ENCODE data around the gene IL17D.

- TF ChIP-seq EP300 (IDR thresholded peaks at IDR 0.05) (no peak), CTCF (IDR thresholded peaks at IDR 0.05) (no peak)
Observed at GRCh38 chr13:20667857-20668437, 35.6 kb upstream of the IL17D start.
